Activated T-helper 2 cell treated with anti-CD3 and anti-CD28 coated beads, Interferon-gamma antibody, Interleukin-2, Interleukin-4, amounts not matched to agents 10 μg/mL and 5 μg/mL and 100 μg/mL, durations not matched to agents 14 hours and 24 hours and 36 hours (primary cell): Measurements from ENCODE around the gene MT2A. TPM values are rescaled to one million over a fixed set of nuclear protein-coding genes. Genes with fewer than 3 reads are reported as not detected.

Source experiments
- DNase-seq: peaks from one replicate; pipeline ENCODE4 v3.0.0; 2021; ENCODE audit warnings: low spot score
- H3K27ac Mint-ChIP-seq: one replicate; pipeline ENCODE4 v1.8.0; 2021; ENCODE audit warnings: mixed read lengths
- H3K27me3 Mint-ChIP-seq: one replicate; pipeline ENCODE4 v1.8.0; 2021; ENCODE audit warnings: low read depth, mixed read lengths
- H3K36me3 Mint-ChIP-seq: one replicate; pipeline ENCODE4 v1.8.0; 2021; ENCODE audit warnings: low read depth, mixed read lengths
- H3K4me1 Mint-ChIP-seq: one replicate; pipeline ENCODE4 v1.8.0; 2021; ENCODE audit warnings: low read depth, mixed read lengths
- H3K4me3 Mint-ChIP-seq: one replicate; pipeline ENCODE4 v1.8.0; 2021; ENCODE audit warnings: low read depth, mild to moderate bottlenecking, moderate library complexity, mixed read lengths
- H3K9me3 Mint-ChIP-seq: one replicate; pipeline ENCODE4 v1.8.0; 2021; ENCODE audit warnings: mixed read lengths
- intact Hi-C: fragments of 100-400 bp; cut with micrococcal nuclease; formaldehyde crosslinking; loops from one replicate; pipeline ENCODE4 v1.15.1; 2023
- total RNA-seq: library from RNA; stranded (reverse); gene quantifications from 2 replicates; pipeline ENCODE4 v1.2.3, GENCODE V29; 2022

The MT2A gene
- total RNA-seq, 1 donor from 2014 or later: 827 TPM

DNA sequence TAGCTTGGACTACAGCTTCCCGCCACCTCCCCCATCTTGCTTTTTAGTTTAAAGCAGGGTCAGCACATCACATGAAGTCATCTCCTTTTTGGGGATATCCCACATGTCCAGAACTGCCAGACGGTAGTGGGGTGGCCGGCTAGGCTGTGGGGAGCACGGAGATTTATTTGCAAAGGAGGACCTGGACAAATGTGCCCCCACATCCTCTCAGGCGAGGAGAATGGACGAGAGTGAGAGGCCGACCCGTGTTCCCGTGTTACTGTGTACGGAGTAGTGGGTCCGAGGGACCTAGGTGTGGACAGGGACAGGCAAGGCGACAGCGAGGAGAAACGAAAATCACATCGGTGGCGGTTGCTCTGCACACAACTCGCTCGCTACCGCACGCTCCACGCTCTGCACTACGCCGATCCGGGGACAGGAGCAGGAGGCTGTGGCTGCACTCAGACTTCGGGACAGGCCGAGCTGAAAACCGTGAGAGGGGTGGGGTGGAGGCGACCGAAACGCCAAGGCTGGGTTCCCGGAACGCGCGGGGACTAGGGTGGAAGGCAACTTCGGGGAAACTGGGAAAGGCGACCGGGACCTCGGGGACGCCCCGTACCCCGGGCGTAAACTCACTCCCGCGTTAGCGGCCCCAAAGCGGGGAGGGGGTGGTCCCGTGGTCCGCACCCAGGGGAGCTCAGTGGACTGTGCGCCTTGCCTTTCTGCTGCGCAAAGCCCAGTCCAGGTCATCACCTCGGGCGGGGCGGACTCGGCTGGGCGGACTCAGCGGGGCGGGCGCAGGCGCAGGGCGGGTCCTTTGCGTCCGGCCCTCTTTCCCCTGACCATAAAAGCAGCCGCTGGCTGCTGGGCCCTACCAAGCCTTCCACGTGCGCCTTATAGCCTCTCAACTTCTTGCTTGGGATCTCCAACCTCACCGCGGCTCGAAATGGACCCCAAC, 29.7 kb downstream of the MT2A start, which contains the start of gene MT1A:
MT1A (plus strand) TSS at position 853 of the 937 bp plus-strand sequence; CDS start at position 926, 73 bp downstream.
- peak within 1 kb of the TSS; percentile 70 for H3K4me3 Mint-ChIP-seq
- H3K27me3 Mint-ChIP-seq: peaks cover 75% of the 10 kb centered on the region
- intact Hi-C loops: no loop called here
- no peaks in the 10 kb centered on the region for H3K36me3 Mint-ChIP-seq
- DNase-seq: no peak
- no peak within 1 kb of the TSS for H3K27ac Mint-ChIP-seq
- no peaks in the 10 kb centered on the region for H3K9me3 Mint-ChIP-seq
- peaks cover 34% of the 10 kb centered on the region for H3K4me1 Mint-ChIP-seq

DNA sequence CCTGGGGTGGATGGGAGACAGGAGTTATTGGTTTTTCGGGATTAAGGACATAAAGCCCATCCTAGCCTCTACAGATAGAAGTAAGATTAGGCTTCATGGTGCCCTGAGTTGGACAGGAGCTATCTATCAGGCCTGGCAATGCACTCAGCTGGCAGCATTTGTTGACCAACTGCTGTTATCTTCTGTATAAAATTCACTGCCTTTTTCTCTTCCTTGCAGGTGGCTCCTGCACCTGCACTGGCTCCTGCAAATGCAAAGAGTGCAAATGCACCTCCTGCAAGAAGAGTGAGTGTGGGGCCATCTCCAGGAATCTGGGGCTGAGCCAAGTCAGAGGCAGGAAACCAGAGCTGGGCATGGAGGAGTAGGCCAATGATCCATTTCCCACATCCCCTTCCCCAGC, 30.7 kb downstream of the MT2A start:
- Mint-ChIP-seq H3K4me3 (no peak overlapping the region), H3K9me3 (no peaks in the 10 kb centered on the region), H3K27ac (no peak overlapping the region), H3K27me3 (peaks cover 65% of the 10 kb centered on the region), H3K4me1 (peaks cover 42% of the 10 kb centered on the region), H3K36me3 (no peaks in the 10 kb centered on the region)
- intact Hi-C loops: no loop called here
- no peak for DNase-seq

DNA sequence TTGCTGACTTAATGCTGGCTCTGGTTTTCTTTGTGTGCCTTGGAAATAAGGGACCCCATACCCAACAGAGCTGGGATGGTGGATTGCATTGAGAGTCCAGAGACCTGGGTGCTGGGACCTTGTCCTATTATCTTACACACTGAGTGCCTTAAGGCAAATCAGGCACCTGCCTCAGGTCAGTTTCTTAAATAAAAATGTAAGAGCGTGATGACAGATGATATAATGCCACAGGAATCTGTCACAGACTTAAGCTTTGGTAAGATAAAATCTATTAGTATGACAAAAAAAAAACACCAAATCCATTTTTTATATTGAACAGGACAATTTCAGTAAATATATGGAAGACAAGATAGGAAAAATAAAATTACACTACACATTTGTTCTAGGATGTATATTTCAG, 31.7 kb downstream of the MT2A start:
- Mint-ChIP-seq H3K4me3 (no peak overlapping the region), H3K27ac (no peak overlapping the region), H3K4me1 (peaks cover 41% of the 10 kb centered on the region), H3K9me3 (no peaks in the 10 kb centered on the region), H3K27me3 (peaks cover 56% of the 10 kb centered on the region), H3K36me3 (no peaks in the 10 kb centered on the region)
- DNase-seq: no peak
- intact Hi-C loops: loop anchor here (5.0 kb wide), 1 partner anchor 42 kb away; the partner anchor contains the start of gene MT1X

DNA sequence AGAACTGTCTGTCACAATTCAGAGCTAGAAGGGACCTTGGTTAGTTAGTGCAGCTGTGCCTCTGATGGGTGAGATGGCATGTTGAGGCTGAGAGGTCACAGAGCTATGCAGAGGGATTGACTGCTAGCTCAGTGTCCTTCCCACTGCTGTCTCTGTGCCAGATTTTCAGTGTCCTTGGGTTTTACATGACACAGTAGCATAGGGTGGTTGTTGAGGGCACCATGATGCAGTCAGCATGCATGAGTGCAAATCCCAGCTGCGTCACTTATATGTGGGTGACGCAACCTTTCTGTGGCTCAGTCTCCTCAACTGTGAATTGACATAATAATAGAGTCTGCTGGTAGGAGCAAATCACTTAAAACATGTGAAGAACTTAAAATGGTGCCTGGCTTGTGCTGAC, 32.8 kb downstream of the MT2A start:
- H3K4me1 Mint-ChIP-seq: peaks cover 38% of the 10 kb centered on the region
- no peak overlapping the region for H3K27ac Mint-ChIP-seq
- no peak for DNase-seq
- intact Hi-C loops: loop anchor here (5.0 kb wide), 1 partner anchor 41 kb away; the partner anchor contains the start of gene MT1X
- H3K27me3 Mint-ChIP-seq: peaks cover 57% of the 10 kb centered on the region
- no peaks in the 10 kb centered on the region for H3K9me3 Mint-ChIP-seq
- H3K4me3 Mint-ChIP-seq: no peak overlapping the region
- H3K36me3 Mint-ChIP-seq: no peaks in the 10 kb centered on the region

DNA sequence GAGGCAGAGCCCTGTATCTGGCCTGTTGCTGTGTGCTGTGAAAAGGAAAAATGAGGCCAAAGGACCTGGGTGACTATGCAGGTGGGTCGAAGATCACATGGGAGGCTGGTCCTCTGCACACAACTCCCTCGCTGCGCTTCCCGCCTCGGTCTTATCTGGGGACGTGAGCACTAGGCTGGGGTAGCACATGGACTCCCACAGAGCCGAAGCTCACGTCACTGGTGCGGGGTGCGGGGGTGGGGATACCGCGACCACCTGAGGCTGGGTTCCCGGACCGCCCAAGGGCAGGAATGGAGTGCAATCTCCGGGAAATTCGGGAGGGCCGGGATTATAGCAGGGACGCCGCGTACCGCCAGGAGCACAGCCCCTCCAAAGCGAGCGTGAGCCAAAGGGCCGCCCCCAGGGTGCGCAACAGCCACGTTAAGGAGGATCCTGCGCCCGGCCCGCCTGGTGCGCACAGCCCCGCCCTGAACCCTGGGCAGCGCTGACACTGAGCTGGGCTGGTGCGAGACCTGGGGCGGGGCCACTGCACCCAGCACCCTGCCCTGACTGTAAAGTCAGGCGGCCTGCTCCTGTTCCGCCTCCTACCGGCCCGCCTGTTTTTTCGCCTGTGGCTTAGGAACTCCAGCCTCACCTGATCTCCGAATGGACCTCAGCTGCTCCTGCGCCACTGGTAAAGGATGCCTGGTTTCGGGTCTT, 34.8 kb downstream of the MT2A start:
- Mint-ChIP-seq H3K36me3 (no peaks in the 10 kb centered on the region), H3K4me3 (peak overlapping the region; percentile 70), H3K9me3 (no peaks in the 10 kb centered on the region), H3K27ac (peak overlapping the region; percentile 60), H3K27me3 (peaks cover 48% of the 10 kb centered on the region), H3K4me1 (peaks cover 23% of the 10 kb centered on the region)
- DNase-seq: peak; percentile 76
- intact Hi-C loops: loop anchor here (1.0 to 5.0 kb wide), 6 partner anchors 14 to 59 kb away; partner anchors contain the start of genes MT1E, MT1F and MT1X

DNA sequence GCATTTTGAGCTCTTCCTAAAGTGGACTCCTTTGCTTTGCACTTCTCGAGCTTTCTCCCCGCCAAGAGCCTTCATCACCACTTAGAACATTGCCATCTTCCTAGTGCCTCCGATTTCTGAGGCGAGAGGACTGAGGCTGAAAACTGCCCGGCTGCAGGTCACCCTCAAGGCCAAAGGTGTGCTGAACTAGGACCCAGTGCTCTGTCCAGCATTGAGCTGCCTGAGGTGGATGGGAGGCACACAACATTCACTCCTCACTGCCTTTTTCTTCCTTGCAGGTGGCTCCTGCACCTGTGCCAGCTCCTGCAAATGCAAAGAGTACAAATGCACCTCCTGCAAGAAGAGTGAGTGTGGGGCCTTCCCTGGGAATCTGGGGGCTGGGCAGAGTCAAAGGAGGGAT, 35.4 kb downstream of the MT2A start:
- Mint-ChIP-seq H3K9me3 (no peaks in the 10 kb centered on the region), H3K36me3 (no peaks in the 10 kb centered on the region), H3K27me3 (peaks cover 51% of the 10 kb centered on the region), H3K4me3 (peak overlapping the region; percentile 70), H3K27ac (peak overlapping the region; percentile 26), H3K4me1 (peaks cover 21% of the 10 kb centered on the region)
- intact Hi-C loops: loop anchor here (1.0 to 5.0 kb wide), 6 partner anchors 13 to 58 kb away; partner anchors contain the start of genes MT1E, MT1F and MT1X
- no peak for DNase-seq

DNA sequence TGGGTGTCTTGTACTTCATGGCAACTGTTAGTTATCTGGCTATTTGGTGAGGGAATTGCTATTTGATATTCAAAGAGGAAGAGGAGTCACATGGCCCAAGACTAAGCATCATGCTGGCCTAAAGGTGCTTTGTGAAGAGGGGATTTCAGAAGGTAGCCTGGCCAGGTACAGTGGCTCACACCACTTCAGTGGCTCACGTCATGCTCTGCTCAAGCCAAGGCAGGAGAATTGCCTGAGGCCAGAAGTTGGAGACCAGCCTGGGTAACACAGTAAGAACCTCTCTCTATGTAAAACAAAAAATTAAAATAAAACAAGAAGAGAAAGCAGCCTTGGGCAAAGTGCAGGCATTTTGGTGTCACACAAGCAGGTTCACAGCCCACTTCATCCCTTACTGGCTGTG, 36.9 kb downstream of the MT2A start:
- H3K27me3 Mint-ChIP-seq: peaks cover 42% of the 10 kb centered on the region
- no peak overlapping the region for H3K27ac Mint-ChIP-seq
- H3K4me1 Mint-ChIP-seq: peaks cover 21% of the 10 kb centered on the region
- no peaks in the 10 kb centered on the region for H3K9me3 Mint-ChIP-seq
- intact Hi-C loops: no loop called here
- DNase-seq: no peak
- H3K36me3 Mint-ChIP-seq: no peaks in the 10 kb centered on the region
- no peak overlapping the region for H3K4me3 Mint-ChIP-seq

DNA sequence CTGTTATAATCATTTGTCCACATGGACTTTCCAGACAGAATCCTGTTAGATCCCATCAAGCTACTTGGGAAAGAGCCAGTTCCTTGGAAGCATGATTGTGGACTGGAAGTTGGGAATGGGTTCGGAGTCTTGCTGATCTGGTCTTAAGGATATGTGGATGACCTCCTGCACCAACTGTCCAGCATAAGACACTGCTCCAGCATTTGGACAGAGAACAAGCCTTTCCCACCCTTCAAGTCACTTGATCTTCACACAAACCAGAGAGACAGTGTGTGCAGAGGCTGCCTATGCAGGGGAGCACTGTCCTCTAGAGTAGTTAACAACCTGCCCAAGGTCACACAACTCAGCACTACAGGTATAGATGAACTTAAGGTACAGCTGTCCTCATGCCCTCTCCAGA, 37.5 kb downstream of the MT2A start:
- no peak for DNase-seq
- Mint-ChIP-seq H3K4me3 (no peak overlapping the region), H3K9me3 (no peaks in the 10 kb centered on the region), H3K4me1 (peaks cover 21% of the 10 kb centered on the region), H3K27me3 (peaks cover 40% of the 10 kb centered on the region), H3K36me3 (no peaks in the 10 kb centered on the region), H3K27ac (no peak overlapping the region)
- intact Hi-C loops: no loop called here

DNA sequence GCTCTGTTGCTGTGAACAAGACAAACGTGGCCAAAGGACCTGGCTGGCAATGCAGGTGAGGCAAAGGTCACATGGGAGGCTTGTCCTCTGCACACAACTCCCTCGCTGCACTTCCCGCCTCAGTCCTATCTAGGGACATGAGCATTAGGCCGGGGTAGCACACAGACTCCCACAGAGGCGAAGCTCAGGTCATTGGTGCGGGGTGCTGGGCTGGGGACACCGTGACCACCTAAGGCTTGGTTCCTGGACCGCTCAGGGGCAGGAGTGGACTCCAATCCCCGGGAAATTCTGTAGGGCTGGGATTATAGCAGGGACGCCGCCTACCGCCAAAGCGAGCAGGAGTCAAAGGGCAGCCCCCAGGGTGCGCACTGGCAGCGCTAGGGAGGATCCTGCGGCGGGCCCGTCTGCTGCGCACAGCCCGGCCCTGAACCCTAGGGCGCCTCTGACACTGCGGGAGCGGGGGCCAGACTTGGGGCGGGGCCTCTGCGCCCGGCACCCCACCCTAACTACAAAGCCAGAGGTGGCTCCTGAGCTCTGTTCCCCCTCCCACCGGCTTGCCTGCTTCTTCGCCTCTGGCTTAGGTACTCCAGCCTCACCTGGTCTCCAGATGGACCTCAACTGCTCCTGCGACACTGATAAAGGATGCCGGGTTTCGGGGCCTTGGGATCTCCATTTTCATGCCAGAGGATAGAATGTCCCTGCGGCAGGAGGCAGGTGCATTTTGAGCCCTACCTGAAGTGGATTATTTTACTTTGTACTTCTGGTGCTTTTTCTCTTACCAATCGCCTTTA, 39.5 kb downstream of the MT2A start:
- H3K9me3 Mint-ChIP-seq: no peaks in the 10 kb centered on the region

DNA sequence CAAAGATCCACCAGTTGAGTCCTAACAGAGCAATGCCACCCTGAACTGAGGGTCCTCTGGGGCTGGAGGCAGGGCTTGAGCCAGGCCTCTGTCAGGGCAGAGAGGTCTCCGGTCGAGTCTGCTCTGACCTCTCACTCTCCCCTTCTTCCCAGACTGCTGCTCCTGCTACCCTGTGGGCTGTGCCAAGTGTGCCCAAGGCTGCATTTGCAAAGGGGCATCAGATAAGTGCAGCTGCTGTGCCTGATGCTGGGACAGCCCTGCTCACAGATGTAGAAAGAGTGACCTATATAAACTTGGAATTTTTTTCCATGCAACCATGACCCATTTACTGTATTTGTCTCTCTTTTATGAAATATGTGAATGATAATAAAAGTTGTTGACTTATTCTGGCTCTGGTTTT, 40.9 kb downstream of the MT2A start:
- no peak for DNase-seq
- Mint-ChIP-seq H3K27me3 (peaks cover 42% of the 10 kb centered on the region), H3K27ac (no peak overlapping the region), H3K9me3 (no peaks in the 10 kb centered on the region), H3K36me3 (no peaks in the 10 kb centered on the region), H3K4me3 (no peak overlapping the region), H3K4me1 (no peaks in the 10 kb centered on the region)
- intact Hi-C loops: no loop called here

More for the DNA sequence above, 39.5 kb downstream of the MT2A start:
- H3K27ac Mint-ChIP-seq: no peak overlapping the region
- H3K27me3 Mint-ChIP-seq: peaks cover 37% of the 10 kb centered on the region
- no peak for DNase-seq
- H3K4me1 Mint-ChIP-seq: peaks cover 12% of the 10 kb centered on the region
- H3K36me3 Mint-ChIP-seq: no peaks in the 10 kb centered on the region
- intact Hi-C loops: no loop called here
- H3K4me3 Mint-ChIP-seq: no peak overlapping the region

DNA sequence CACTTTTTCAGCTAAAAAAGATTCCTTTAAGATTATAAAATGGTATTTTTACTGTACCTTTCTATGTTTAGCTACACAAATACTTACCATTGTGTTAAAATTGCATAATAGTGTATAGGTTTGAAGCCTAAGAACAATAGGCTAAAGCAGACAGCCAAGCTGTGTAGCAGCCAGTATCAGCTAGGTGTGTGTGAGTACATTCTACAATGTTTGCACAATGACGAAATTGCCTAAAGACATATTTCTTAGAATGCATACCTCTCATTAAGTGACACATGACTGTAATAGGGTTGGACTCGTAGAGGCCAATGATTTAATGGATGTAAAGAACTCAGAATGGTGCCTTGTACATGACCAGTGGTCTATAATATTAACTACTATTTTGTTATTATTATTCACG, 41.4 kb downstream of the MT2A start:
- H3K27me3 Mint-ChIP-seq: peaks cover 42% of the 10 kb centered on the region
- no peaks in the 10 kb centered on the region for H3K4me1 Mint-ChIP-seq
- DNase-seq: no peak
- intact Hi-C loops: no loop called here
- no peak overlapping the region for H3K27ac Mint-ChIP-seq
- H3K4me3 Mint-ChIP-seq: no peak overlapping the region
- H3K9me3 Mint-ChIP-seq: no peaks in the 10 kb centered on the region
- H3K36me3 Mint-ChIP-seq: no peaks in the 10 kb centered on the region

DNA sequence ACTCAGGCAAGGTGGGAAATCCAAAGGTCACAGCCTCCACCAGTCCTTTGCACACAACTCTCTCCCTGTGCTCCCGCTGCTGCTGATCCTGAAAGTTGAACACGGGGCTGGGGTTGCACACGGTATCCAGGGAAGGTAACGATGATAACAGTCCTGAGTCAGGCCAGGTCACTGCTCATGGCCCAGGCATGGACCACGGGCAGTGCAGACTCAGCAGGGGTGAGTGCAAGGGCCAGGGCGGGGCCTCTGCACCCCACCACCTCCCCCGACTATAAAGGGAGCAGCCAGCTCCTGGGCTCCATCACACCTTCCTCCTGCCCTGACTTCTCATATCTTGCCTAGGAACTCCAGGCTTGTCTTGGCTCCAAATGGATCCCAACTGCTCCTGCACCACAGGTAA, 43.2 kb downstream of the MT2A start, which contains the start of gene MT1B:
MT1B (plus strand) TSS at position 301 of the 400 bp plus-strand sequence; CDS start at position 369, 68 bp downstream.
- intact Hi-C loops: no loop called here
- H3K27me3 Mint-ChIP-seq: peaks cover 30% of the 10 kb centered on the region
- H3K9me3 Mint-ChIP-seq: no peaks in the 10 kb centered on the region
- no peak within 1 kb of the TSS for H3K4me3 Mint-ChIP-seq
- no peaks in the 10 kb centered on the region for H3K4me1 Mint-ChIP-seq
- H3K36me3 Mint-ChIP-seq: no peaks in the 10 kb centered on the region
- no peak within 1 kb of the TSS for H3K27ac Mint-ChIP-seq
- no peak for DNase-seq
